ENCODE measurements around the gene FOXN4.

DNA sequence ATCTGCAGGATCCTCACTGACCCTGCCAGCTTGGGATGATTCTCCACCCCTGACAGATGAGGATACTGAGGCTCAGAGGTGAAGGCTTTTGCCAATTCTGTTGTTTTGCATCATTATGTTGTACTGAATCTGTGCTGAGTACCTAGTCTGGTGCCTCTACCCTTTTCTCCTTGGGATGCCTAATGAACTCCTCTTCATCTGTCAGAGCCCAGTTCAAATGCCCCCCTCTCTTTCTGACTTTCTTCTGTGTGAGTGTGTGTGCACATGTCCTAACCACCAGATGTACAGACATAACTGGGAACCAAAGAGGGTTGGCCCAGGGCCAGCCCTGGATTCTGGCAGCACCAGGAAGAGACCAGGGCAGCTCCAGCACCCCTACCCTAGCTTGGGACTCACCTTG lies 22.8 kb downstream of the FOXN4 start:
- TF ChIP-seq GATA2 (IDR thresholded peaks at IDR 0.05; ENCODE audit: insufficient read depth, insufficient read length, low read depth, low read length) (no peak), POLR2A (IDR thresholded peaks at IDR 0.05; ENCODE audit: low read depth, low read length) (no peak), MAX (IDR thresholded peaks at IDR 0.05; ENCODE audit: insufficient read depth, insufficient read length) (no peak)
- TF ChIP-seq, protein P1, sequence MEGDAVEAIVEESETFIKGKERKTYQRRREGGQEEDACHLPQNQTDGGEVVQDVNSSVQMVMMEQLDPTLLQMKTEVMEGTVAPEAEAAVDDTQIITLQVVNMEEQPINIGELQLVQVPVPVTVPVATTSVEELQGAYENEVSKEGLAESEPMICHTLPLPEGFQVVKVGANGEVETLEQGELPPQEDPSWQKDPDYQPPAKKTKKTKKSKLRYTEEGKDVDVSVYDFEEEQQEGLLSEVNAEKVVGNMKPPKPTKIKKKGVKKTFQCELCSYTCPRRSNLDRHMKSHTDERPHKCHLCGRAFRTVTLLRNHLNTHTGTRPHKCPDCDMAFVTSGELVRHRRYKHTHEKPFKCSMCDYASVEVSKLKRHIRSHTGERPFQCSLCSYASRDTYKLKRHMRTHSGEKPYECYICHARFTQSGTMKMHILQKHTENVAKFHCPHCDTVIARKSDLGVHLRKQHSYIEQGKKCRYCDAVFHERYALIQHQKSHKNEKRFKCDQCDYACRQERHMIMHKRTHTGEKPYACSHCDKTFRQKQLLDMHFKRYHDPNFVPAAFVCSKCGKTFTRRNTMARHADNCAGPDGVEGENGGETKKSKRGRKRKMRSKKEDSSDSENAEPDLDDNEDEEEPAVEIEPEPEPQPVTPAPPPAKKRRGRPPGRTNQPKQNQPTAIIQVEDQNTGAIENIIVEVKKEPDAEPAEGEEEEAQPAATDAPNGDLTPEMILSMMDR (IDR thresholded peaks at IDR 0.05; ENCODE audit: extremely low read depth in 1 of 2, insufficient read depth in 1 of 2, low read depth in 1 of 2, low read length in 2 of 2): no peak

All from endothelial cell of umbilical vein (primary cell).